Breast epithelium (tissue), 4 donors: ENCODE measurements around the gene CX3CR1. TPM values are rescaled to one million over a fixed set of nuclear protein-coding genes. Genes with fewer than 3 reads are reported as not detected.

Experiments
- DNase-seq, 2 donors: peaks; one replicate each; pipeline ENCODE4 v3.0.0-alpha.2; 2019; ENCODE audit warnings: low spot score in 2 of 2
- H3K27ac ChIP-seq, 2 donors: fragments of 200-600 bp; sonication (generic) in 1 of 2; one replicate each; pipeline ENCODE4 v1.5.1; 2016 to 2019; ENCODE audit warnings: mild to moderate bottlenecking in 1 of 2
- H3K27me3 ChIP-seq, 2 donors: fragments of 200-600 bp; sonication (generic) in 1 of 2; one replicate each; pipeline versions ENCODE4 v1.5.1 to v1.6.0; 2017 to 2019; ENCODE audit warnings: control low read depth in 1 of 2, mild to moderate bottlenecking in 1 of 2
- H3K36me3 ChIP-seq: fragments of 200-600 bp; one replicate; pipeline ENCODE4 v1.5.1; 2019
- H3K4me1 ChIP-seq, 2 donors: fragments of 200-600 bp; sonication (generic); one replicate each; pipeline ENCODE4 v1.5.1; 2016 to 2019; ENCODE audit warnings: control low read depth in 1 of 2
- H3K4me3 ChIP-seq, 3 donors: fragments of 200-600 bp; sonication (generic); 1 replicate in 2 of 3; 2 replicates in 1 of 3; pipeline ENCODE4 v1.5.1; 2016 to 2019; ENCODE audit warnings: mild to moderate bottlenecking in 3 of 3, moderate library complexity in 2 of 3
- H3K9me3 ChIP-seq, 2 donors: fragments of 200-600 bp; sonication (generic) in 1 of 2; one replicate each; pipeline ENCODE4 v1.5.1; 2016 to 2019; ENCODE audit warnings: control low read depth in 1 of 2
- POLR2A ChIP-seq: fragments of 450-650 bp; IDR thresholded peaks from one replicate; pipeline ENCODE4 v1.6.1; 2016; ENCODE audit warnings: antibody characterized with exemption, mild to moderate bottlenecking, moderate library complexity
- POLR2AphosphoS5 ChIP-seq, 3 donors: sonication (generic); formaldehyde crosslinking; IDR thresholded peaks; one replicate each; pipeline ENCODE4 v1.6.1; 2017; ENCODE audit warnings: antibody characterized with exemption in 3 of 3
- intact Hi-C: fragments of 100-400 bp; cut with DNase I; formaldehyde crosslinking; loops from one replicate; pipeline ENCODE4 v1.15.1; 2023; ENCODE audit warnings: low total_unique reads
- total RNA-seq, 3 donors: library from RNA; depleted of rRNA; stranded (reverse); fragments of >200 nt; gene quantifications; one replicate each; pipeline ENCODE4 v1.1.0, GENCODE V29; 2016
- TF ChIP-seq, protein P1 (sequence below), 3 donors: fragments of 450-650 bp; IDR thresholded peaks; one replicate each; pipeline ENCODE4 v1.5.1; 2016 to 2017; ENCODE audit warnings: antibody characterized with exemption in 3 of 3, mild to moderate bottlenecking in 3 of 3, moderate library complexity in 3 of 3

Gene CX3CR1
- total RNA-seq, 3 donors from 2014 or later: 0.32 to 2.8 (median 1.3) TPM

DNA sequence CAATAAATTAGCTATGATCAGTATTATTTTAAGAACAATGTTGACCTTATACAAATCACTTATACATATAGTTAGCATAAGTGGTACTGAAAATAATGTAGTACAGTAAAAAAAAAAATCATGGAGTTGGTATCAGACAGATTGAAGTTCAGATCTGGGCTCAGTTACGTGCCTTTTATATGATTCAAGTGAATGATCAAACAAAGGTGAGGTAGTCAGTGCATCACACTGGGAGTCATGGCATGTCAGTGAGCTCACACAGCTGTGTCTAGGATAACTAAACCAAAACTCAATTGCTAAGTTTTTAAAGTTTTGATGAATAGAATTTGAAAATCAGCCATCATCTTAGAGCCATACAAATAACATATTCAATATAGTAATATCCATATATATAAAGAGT, 38.5 kb upstream of the CX3CR1 start:
- no peak for DNase-seq
- intact Hi-C loops: no loop called here
- no peaks in the 10 kb centered on the region for H3K27me3 ChIP-seq
- TF ChIP-seq, protein P1, sequence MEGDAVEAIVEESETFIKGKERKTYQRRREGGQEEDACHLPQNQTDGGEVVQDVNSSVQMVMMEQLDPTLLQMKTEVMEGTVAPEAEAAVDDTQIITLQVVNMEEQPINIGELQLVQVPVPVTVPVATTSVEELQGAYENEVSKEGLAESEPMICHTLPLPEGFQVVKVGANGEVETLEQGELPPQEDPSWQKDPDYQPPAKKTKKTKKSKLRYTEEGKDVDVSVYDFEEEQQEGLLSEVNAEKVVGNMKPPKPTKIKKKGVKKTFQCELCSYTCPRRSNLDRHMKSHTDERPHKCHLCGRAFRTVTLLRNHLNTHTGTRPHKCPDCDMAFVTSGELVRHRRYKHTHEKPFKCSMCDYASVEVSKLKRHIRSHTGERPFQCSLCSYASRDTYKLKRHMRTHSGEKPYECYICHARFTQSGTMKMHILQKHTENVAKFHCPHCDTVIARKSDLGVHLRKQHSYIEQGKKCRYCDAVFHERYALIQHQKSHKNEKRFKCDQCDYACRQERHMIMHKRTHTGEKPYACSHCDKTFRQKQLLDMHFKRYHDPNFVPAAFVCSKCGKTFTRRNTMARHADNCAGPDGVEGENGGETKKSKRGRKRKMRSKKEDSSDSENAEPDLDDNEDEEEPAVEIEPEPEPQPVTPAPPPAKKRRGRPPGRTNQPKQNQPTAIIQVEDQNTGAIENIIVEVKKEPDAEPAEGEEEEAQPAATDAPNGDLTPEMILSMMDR (IDR thresholded peaks at IDR 0.05): no peak
- TF ChIP-seq POLR2A: no peak
- no peak for TF ChIP-seq POLR2AphosphoS5 (IDR thresholded peaks at IDR 0.05)
- H3K4me3 ChIP-seq: no peak overlapping the region
- peaks cover 0 to 8% of the 10 kb centered on the region in 2 donors for H3K9me3 ChIP-seq
- no peak overlapping the region for H3K27ac ChIP-seq
- H3K4me1 ChIP-seq: no peaks in the 10 kb centered on the region
- no peaks in the 10 kb centered on the region for H3K36me3 ChIP-seq

DNA sequence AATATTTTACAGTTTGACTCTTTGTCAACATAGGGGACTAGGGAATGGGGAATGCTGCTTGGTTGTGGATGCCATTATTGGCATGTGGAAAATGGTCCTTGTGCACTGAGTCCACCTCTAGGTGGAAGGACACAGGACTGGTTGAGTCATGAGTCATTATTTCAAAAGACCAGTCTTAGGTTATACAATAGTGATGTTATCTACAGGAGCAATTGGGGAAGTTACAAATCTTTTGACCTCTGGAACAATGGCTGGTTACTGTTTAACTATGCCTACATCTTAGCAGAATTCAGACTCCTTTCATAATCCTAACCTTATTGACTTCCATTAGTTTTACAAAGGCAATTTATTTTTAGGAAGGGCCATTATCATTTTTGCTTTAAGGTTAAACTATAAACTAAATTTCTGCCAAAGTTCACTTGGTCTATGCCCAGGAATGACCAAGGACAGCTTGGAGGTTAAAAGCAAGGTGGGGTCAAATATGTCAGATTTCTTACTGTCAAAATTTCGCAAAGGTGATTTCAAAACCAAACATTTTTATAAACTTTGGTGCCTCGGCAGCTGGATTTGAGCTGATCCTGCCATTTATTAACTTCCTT, 37.8 kb upstream of the CX3CR1 start:
- H3K27me3 ChIP-seq: no peaks in the 10 kb centered on the region
- H3K4me1 ChIP-seq: no peaks in the 10 kb centered on the region
- H3K36me3 ChIP-seq: no peaks in the 10 kb centered on the region
- no peak overlapping the region for H3K4me3 ChIP-seq
- H3K27ac ChIP-seq: no peak overlapping the region
- TF ChIP-seq, protein P1 (IDR thresholded peaks at IDR 0.05): no peak
- TF ChIP-seq POLR2AphosphoS5 (IDR thresholded peaks at IDR 0.05): no peak
- no peak for TF ChIP-seq POLR2A
- intact Hi-C loops: no loop called here
- DNase-seq: no peak
- peaks cover 0 to 8% of the 10 kb centered on the region in 2 donors for H3K9me3 ChIP-seq

DNA sequence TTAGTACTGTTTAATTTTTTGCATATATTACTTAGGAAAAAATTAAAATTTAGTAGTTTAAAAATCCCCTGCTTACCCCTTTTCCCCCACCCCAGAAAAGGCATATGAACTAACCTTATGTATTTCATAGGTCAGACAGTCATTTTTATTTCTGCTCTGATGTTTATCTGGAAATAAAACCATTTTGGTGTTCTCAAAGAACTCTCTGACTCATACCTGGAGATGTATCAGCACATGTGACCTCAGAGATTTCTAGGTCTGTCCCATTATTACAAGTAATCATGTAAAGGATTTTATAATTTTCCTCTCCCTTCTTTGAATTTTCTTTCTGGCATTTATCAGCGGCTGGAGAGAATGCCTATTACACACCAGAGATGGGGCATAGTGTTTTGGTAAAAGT, 35.6 kb upstream of the CX3CR1 start:
- no peak for DNase-seq

DNA sequence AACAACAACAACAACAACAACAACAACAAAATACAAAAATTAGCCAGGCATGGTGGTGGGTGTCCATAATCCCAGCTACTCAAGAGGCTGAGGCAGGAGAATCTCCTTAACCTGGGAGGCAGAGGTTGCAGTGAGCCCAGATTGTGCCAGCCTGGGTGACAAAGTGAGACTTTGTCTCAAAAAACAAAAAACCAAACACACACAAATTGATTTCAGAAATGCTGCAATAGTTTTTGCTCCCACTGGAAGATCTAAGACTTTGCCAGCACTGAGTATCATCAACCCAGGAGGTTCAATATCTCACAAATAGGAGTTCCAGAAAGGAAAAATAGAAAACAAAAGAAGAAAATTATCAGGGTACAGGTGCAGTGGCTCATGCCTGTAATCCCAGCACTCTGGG, 33.5 kb upstream of the CX3CR1 start:
- no peak overlapping the region for H3K27ac ChIP-seq
- no peaks in the 10 kb centered on the region for H3K27me3 ChIP-seq
- TF ChIP-seq POLR2A (no peak), POLR2AphosphoS5 (IDR thresholded peaks at IDR 0.05) (no peak)
- TF ChIP-seq, protein P1 (IDR thresholded peaks at IDR 0.05): no peak
- intact Hi-C loops: no loop called here
- no peak for DNase-seq
- H3K36me3 ChIP-seq: no peaks in the 10 kb centered on the region
- no peak overlapping the region for H3K4me3 ChIP-seq
- no peaks in the 10 kb centered on the region for H3K4me1 ChIP-seq
- peaks cover 0 to 8% of the 10 kb centered on the region in 2 donors for H3K9me3 ChIP-seq

More for the DNA sequence above, 35.6 kb upstream of the CX3CR1 start:
- Histone ChIP-seq H3K36me3 (no peaks in the 10 kb centered on the region), H3K27me3 (no peaks in the 10 kb centered on the region), H3K4me3 (no peak overlapping the region), H3K27ac (no peak overlapping the region), H3K9me3 (peaks cover 0 to 8% of the 10 kb centered on the region in 2 donors), H3K4me1 (no peaks in the 10 kb centered on the region)
- TF ChIP-seq POLR2A: no peak
- TF ChIP-seq, protein P1 (IDR thresholded peaks at IDR 0.05): no peak
- intact Hi-C loops: no loop called here

DNA sequence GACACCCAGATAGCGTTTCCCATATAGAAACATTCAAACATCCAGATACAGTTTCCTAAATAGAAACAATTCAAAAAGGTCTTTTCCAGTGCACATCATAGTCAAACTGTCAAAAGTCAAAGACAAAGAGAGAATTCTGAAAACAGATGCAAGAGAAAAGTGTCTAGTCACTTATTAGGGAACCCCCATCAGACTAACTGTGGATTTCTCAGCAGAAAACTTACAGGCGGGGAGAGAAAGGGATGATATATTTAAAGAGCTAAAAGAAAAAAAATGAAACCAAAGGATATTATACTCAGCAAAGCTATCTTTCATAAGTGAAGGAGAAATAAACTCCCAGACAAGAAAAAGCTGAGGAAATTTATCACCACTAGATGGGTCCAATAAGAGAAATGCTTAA, 22.3 kb upstream of the CX3CR1 start:
- H3K4me1 ChIP-seq: no peaks in the 10 kb centered on the region
- intact Hi-C loops: no loop called here
- peaks cover 11 to 20% of the 10 kb centered on the region in 2 donors for H3K9me3 ChIP-seq
- DNase-seq: no peak
- TF ChIP-seq POLR2AphosphoS5 (IDR thresholded peaks at IDR 0.05) (no peak), POLR2A (no peak)
- TF ChIP-seq, protein P1 (IDR thresholded peaks at IDR 0.05): no peak
- H3K4me3 ChIP-seq: no peak overlapping the region
- H3K36me3 ChIP-seq: no peaks in the 10 kb centered on the region
- no peak overlapping the region for H3K27ac ChIP-seq
- no peaks in the 10 kb centered on the region for H3K27me3 ChIP-seq
